Gastrocnemius medialis (tissue), 4 donors: Measurements from ENCODE around the gene IMPA2. TPM values are rescaled to one million over a fixed set of nuclear protein-coding genes. Genes with fewer than 3 reads are reported as not detected.

ENCODE experiments used
- ATAC-seq, 2 donors: fragments of 150-250 bp; one replicate each; pipeline ENCODE4 v1.9.1; 2016
- DNase-seq, 2 donors: peaks; one replicate each; pipeline ENCODE4 v3.0.0-alpha.2; 2019
- H3K27ac ChIP-seq, 4 donors: fragments of 200-600 bp; sonication (generic); 1 replicate in 1 of 4; 2 replicates in 3 of 4; pipeline ENCODE4 v1.5.1; 2016 to 2018; ENCODE audit warnings: mild to moderate bottlenecking in 2 of 4, moderate library complexity in 1 of 4
- H3K27me3 ChIP-seq, 3 donors: fragments of 200-600 bp; sonication (generic) in 2 of 3; 1 replicate in 1 of 3; 2 replicates in 2 of 3; pipeline versions ENCODE4 v1.5.1 to v1.6.0; 2016 to 2019; ENCODE audit warnings: mild to moderate bottlenecking in 1 of 3, moderate library complexity in 1 of 3
- H3K36me3 ChIP-seq, 2 donors: fragments of 200-600 bp; sonication (generic) in 1 of 2; one replicate each; pipeline ENCODE4 v1.5.1; 2017 to 2018
- H3K4me1 ChIP-seq, 2 donors: fragments of 200-600 bp; sonication (generic) in 1 of 2; one replicate each; pipeline ENCODE4 v1.5.1; 2016 to 2017; ENCODE audit warnings: mild to moderate bottlenecking in 2 of 2
- H3K4me3 ChIP-seq, 4 donors: fragments of 200-600 bp; sonication (generic) in 3 of 4; 1 replicate in 1 of 4; 2 replicates in 3 of 4; pipeline ENCODE4 v1.5.1; 2016 to 2019; ENCODE audit warnings: mild to moderate bottlenecking in 2 of 4
- H3K9me3 ChIP-seq, 3 donors: fragments of 200-600 bp; sonication (generic) in 2 of 3; 1 replicate in 1 of 3; 2 replicates in 2 of 3; pipeline ENCODE4 v1.5.1; 2016 to 2019
- CTCF ChIP-seq, 5 experiments: fragments of 450-650 bp in 3 of 5; fragments of 200-600 bp in 2 of 5; sonication (generic) in 2 of 5; IDR thresholded peaks in 4 of 5; conservative IDR thresholded peaks in 1 of 5; 1 replicate in 4 of 5; 2 replicates in 1 of 5; pipeline ENCODE4 v1.5.1; 2016 to 2019; ENCODE audit warnings: antibody characterized with exemption in 5 of 5, mild to moderate bottlenecking in 3 of 5, moderate library complexity in 3 of 5
- POLR2A ChIP-seq, 2 donors: fragments of 450-650 bp; IDR thresholded peaks; one replicate each; pipeline ENCODE4 v1.6.1; 2017; ENCODE audit warnings: antibody characterized with exemption in 2 of 2, mild to moderate bottlenecking in 2 of 2, moderate library complexity in 2 of 2
- in situ Hi-C, 4 donors: fragments of 200-750 bp; cut with MboI; loops; one replicate each; pipeline versions ENCODE4 v1.15.0 to v1.8.0; 2017; ENCODE audit warnings: low sequenced_read_pairs in 4 of 4
- intact Hi-C: fragments of 100-400 bp; cut with DNase I; formaldehyde crosslinking; loops from one replicate; pipeline ENCODE4 v1.15.1; 2023; ENCODE audit warnings: low total_unique reads
- total RNA-seq, 4 donors: library from RNA; depleted of rRNA; stranded (reverse); fragments of >200 nt; gene quantifications; one replicate each; pipeline versions ENCODE4 v1.1.0 to v1.2.3, GENCODE V29; 2016

IMPA2 gene
- total RNA-seq, 4 donors from 2014 or later = 245 to 391 (median 274) TPM

GRCh38 chr18:11981543-11982366 lies 448 bp downstream of the IMPA2 start:
- H3K27me3 ChIP-seq = no peaks in the 10 kb centered on the region
- in situ Hi-C loops (no loop called here), intact Hi-C loops (loop anchor here (1.0 to 10.0 kb wide), 6 partner anchors 34 to 614 kb away; partner anchors contain the start of genes AFG3L2 and CHMP1B)
- peak overlapping the region; percentile 71 to 94 (median 86) for H3K4me3 ChIP-seq
- H3K9me3 ChIP-seq = no peaks in the 10 kb centered on the region
- no peaks in the 10 kb centered on the region for H3K36me3 ChIP-seq
- peak; percentile 18 to 32 for ATAC-seq
- peak overlapping the region; percentile 97 to 100 (median 99) for H3K27ac ChIP-seq
- peaks cover 31 to 48% of the 10 kb centered on the region in 2 donors for H3K4me1 ChIP-seq
- DNase-seq = peak in 1 of 2 donors; percentile 73
- TF ChIP-seq CTCF (IDR thresholded peaks at IDR 0.05 in 4 of 5, conservative IDR thresholded peaks at IDR 0.05 in 1 of 5) (peak in 1 of 5 experiments; percentile 10), POLR2A (IDR thresholded peaks at IDR 0.05) (peak; percentile 96 to 97)

DNA sequence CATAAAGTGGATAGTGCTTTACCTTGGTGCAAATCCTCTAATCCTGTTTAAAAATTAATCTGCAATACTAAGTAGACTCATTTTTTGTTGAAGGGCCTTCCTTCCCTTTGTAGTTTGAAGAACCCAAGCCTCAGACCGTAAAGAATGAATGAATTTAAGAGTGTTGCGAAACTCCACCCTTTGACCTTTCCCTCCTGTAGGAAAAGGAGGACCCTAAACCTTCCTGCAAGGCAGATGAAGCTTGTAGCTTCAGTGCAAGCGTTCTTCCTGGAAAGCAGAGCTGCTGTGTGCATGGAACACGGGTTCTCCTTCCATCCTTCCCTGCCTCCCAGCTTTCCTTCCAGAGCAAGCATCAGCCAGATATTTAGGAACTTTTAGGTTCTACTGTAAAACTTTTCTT lies 1.7 kb downstream of the IMPA2 start:
- Histone ChIP-seq H3K4me1 (peaks cover 38 to 61% of the 10 kb centered on the region in 2 donors), H3K27me3 (no peaks in the 10 kb centered on the region), H3K36me3 (no peaks in the 10 kb centered on the region), H3K27ac (peak overlapping the region; percentile 97 to 100 (median 99)), H3K4me3 (peak overlapping the region; percentile 71 to 94 (median 86)), H3K9me3 (no peaks in the 10 kb centered on the region)
- DNase-seq (no peak), ATAC-seq (no peak)
- TF ChIP-seq CTCF (IDR thresholded peaks at IDR 0.05 in 4 of 5, conservative IDR thresholded peaks at IDR 0.05 in 1 of 5) (no peak), POLR2A (IDR thresholded peaks at IDR 0.05) (no peak)
- in situ Hi-C loops = no loop called here
- intact Hi-C loops = loop anchor here (5.0 to 10.0 kb wide), 3 partner anchors 44 to 616 kb away; partner anchors contain the start of gene AFG3L2

- intact Hi-C loops (loop anchor here (5.0 to 10.0 kb wide), 3 partner anchors 44 to 616 kb away; partner anchors contain the start of gene AFG3L2), in situ Hi-C loops (no loop called here)
- no peaks in the 10 kb centered on the region for H3K36me3 ChIP-seq
- DNase-seq = peak; percentile 64 to 77
- peak overlapping the region; percentile 71 to 94 (median 86) for H3K4me3 ChIP-seq
- H3K4me1 ChIP-seq = peaks cover 44 to 67% of the 10 kb centered on the region in 2 donors
- peak; percentile 5 to 9 for ATAC-seq
- peak; percentile 71 to 83 for TF ChIP-seq POLR2A (IDR thresholded peaks at IDR 0.05)
- no peak for TF ChIP-seq CTCF (IDR thresholded peaks at IDR 0.05 in 4 of 5, conservative IDR thresholded peaks at IDR 0.05 in 1 of 5)
- H3K27ac ChIP-seq = peak overlapping the region; percentile 97 to 100 (median 99)
- no peaks in the 10 kb centered on the region for H3K27me3 ChIP-seq
- H3K9me3 ChIP-seq = no peaks in the 10 kb centered on the region
These were observed 2.3 kb downstream of the IMPA2 start for GRCh38 chr18:11983592-11983991.

- in situ Hi-C loops = no loop called here
- Histone ChIP-seq H3K27ac (peak overlapping the region; percentile 97 to 100 (median 99)), H3K36me3 (no peaks in the 10 kb centered on the region), H3K4me1 (peaks cover 49 to 72% of the 10 kb centered on the region in 2 donors), H3K4me3 (peak overlapping the region; percentile 71 to 94 (median 86)), H3K9me3 (no peaks in the 10 kb centered on the region), H3K27me3 (no peaks in the 10 kb centered on the region)
- intact Hi-C loops = loop anchor here (5.0 to 10.0 kb wide), 3 partner anchors 43 to 617 kb away; partner anchors contain the start of gene AFG3L2
- no peak for ATAC-seq
- TF ChIP-seq CTCF (IDR thresholded peaks at IDR 0.05 in 4 of 5, conservative IDR thresholded peaks at IDR 0.05 in 1 of 5) = no peak
- TF ChIP-seq POLR2A (IDR thresholded peaks at IDR 0.05) = no peak
- no peak for DNase-seq
These were observed 2.8 kb downstream of the IMPA2 start for GRCh38 chr18:11984091-11984490.
